ENCODE measurements around the gene TBC1D14.

TBC1D14 gene

DNA sequence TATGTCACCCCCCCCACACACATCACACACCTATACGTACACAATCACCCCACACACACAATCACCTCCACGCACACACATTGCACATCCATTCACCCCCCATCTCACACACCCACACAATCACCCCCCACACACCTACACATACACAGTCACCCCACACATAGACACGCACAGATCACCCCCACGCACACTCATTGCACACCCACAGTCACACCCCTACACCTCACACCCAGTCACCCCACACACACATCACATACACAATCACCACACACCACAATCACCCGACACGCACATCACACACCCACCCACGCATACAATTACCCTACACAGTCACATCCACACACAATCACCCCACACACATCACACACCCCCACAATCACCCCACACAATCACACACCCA, 117.7 kb downstream of the TBC1D14 start:
- no peak for DNase-seq

DNA sequence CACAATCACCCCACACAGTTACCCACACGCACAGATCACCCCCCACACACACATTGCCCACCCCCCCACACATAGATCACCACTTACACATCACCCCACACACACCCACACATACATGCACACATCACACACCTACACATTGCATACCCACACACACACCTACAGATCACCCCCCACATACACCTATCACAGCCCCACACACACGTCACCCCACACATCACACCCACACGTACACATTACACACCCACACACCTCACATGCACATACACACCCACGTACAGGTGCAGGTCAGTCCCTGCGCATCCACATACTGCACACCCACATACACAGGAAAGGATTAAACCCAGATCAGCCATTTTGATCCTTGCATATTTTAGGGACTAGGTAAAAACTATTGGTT, 118.3 kb downstream of the TBC1D14 start:
- DNase-seq, result no peak

DNA sequence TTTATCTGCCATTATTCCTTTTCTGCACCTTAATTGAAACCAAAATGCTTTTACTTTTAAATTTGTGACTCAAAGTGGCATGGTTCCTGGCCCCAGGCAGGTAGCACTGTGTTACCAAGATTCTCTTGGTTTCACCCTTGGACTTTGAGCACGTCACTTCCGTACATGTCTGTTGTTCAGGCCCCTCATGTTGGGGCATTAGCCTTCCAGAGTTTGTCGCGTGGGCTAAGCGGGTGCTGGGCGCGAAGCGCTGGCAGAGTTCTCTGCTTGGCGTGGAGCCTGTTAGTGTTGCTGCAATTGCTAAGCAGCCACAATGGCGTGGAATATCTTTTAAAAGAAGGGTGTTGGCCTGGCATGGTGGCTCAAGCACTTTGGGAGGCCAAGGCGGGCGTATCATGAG, 119.6 kb downstream of the TBC1D14 start:
- DNase-seq, result no peak

DNA sequence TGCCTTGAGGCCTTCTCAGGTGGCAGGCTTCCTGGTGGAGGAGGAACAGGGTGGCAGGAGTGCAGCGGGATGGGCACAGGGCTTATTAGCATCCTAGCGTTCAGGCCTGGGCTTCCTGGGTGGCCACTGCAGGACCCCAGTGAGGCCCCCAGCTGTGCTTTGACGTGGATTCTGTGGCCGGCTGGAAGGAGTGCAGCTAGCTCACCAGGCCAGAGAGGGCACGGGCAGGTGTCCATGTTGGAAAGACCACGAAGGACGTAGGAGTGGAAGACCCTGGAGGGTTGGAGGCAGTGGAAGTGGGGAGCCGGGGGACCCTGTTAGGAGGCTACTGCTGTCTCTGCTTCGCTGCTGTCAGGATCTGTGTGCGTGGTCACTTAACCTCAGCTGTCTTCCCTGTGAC, 120.3 kb downstream of the TBC1D14 start:
- DNase-seq, result no peak

DNA sequence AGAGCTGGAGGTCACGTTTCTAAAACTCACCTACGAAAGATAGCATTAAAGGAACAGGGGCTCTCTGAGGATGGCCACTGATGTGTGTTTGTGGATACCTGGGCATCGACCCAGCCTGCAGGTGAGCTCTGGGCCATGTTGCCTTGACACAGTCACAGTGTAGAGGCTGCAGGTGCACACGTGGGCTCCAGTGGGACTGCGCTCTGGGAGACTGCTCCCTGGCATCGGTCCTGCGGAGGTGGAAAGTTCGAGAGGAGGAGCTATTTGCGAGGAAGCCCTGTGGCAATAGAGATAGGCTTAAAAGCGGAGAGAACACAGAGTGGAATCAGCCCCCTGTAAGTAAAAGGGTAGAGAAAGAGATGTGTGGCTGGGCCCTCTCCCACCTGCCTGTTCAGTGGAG, 121.2 kb downstream of the TBC1D14 start:
- no peak for DNase-seq

DNA sequence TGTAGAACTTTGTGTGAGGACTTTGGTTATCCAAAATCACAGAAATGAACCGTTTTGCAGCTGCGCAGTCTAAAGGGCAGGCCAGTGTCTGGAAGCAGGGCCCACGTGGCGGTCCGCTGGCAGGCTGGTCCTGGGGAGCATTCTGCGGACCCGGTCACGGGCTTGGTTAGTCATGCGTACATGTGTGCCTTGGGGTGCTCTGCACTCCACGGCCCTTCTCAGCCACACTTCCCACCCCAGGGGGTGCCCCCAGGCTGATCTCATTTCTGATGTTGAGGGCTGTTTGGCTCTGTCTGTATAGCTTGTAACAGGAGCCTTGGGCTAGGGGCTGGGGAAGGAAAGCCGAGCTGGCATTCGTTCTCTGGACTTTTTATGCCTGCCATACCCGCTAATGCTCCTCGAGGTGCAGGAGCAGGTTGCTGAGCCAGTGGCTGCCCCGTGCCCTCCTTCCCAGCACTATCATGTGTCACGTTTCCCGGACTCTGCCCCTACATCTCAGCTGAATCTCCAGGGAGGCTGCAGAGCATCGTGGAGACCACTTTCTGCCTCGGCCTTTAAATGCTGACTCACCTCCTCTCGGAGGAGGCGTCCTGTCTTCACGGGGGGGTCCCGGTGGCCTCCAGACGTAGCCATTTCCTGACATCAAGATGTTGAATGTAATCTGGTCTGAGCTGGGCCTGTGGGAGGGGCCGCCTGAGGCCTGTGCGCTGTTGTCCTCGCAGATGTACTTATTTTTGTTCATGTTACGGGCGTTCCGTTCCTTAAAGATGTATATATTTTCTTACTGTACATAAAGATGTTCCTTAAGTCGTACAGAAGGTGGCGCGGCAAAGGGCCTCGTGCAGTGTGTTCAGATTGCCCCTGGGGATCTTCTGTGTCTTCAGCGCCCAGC, 122.2 kb downstream of the TBC1D14 start:
- DNase-seq, result no peak

DNA sequence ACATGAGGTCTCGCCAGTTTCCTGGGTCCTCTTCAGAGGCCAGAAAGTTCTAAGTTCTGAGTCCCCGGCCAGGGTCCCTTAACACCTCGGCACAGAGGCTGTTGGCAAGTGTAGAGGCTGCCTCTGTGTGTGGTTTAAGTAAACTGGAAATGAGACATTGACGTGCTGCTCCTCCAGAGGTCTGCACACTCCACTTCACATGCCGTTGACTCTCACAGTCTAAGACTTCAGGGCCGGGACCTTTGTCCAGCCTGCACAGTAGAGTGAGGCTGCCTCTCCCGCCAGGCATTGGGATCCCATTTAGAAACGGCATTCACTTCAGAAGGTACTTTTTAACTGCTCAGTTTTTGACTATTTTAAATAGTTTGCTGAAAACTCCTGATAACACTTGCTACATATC, 123.0 kb downstream of the TBC1D14 start:
- DNase-seq, result no peak

DNA sequence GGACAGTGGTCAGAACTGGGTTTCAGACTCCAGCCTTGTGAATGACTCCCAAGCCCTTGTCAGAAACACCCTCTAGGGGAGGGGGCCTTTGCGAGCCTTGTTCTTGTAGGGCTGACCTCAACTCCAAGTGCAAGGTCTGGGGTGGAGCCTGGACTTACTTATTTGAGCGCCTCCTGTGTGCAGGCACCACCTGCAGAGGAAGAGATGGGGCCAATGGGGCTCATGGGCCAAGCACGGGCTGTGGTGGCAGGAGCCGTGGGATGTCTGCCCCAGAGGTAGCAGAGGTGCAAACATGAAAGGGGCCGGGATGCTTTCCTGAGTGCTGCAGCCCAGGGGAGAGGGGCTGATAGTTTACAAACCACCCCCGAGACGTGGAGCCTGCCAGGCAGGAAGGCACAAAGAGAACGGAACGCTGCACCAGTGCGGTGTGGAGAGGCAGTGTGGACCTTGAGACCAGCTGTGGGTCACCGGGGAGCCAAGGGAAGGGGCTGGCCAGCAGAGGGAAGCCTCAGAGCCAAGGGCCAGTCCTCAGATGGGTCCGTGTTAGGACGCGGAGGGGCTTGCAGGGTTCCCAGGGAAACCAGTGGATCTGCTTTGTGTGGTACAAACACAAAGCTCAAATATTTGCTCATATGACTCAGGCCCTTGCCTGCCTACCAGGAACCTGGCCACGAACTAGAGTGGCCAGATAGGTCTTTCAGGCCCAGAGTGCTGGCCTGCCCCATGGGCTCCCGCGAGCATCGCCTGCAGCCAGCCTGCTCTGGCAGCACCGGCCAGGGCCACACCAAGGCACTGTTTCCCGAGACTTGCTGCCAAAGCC, 124.8 kb downstream of the TBC1D14 start:
- DNase-seq, result no peak

DNA sequence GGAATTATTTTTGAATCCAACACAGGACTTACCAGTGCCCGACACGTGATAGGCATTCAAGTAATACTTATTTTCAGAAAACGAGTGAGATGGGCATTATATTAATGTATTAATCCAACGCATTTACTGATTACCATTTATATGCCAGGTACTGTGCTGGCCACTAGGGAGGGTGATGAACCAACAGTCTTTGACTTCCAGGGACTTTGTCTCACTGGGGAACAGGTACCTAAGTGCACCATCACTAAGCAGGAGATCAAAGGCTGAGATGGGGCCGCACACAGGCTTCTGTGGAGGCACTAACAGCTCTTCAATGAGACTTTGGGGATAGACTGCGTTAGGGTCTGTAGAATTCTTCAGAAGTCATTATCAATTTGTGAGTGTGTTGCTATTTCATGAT, 127.8 kb downstream of the TBC1D14 start:
- no peak for DNase-seq

DNA sequence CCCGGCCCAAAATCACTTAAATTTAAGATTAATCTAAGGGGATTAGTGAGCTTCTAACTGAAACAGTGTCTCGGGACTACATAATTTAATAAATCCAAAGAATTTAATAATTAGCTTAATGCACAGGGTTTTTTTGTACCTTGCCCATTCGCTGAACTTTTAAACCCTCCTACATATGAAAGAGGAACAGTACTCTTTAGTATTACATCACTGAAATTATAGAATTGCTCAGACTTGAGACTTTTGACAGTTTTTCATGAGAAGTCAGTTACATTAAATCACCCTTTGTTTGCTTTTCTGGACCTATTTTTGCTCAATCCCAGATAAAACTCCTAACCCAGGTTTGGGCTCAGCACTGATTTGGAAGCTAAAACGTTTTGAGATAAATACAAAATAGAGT, 131.1 kb downstream of the TBC1D14 start:
- DNase-seq, result no peak

DNA sequence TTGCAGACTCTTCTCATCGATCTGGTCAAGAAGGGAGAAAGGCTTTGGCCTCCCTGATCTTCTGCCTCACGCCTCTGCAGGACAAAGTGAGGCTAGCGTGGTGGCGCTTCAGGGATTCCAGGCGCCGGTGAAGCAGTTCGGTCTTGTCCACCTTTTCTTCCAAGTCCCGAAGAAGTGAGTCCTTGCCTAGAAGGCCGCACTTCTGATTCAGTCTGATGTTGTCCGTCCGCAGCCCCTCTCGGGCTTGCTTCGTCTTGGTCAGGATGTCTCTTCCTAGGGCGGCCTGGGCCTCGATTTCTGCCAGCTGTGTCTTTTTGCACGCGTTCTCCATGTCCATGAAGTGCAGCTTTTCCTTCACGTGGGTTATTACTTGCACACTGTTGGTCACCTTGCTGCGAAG, 131.6 kb downstream of the TBC1D14 start:
- DNase-seq, result no peak

DNA sequence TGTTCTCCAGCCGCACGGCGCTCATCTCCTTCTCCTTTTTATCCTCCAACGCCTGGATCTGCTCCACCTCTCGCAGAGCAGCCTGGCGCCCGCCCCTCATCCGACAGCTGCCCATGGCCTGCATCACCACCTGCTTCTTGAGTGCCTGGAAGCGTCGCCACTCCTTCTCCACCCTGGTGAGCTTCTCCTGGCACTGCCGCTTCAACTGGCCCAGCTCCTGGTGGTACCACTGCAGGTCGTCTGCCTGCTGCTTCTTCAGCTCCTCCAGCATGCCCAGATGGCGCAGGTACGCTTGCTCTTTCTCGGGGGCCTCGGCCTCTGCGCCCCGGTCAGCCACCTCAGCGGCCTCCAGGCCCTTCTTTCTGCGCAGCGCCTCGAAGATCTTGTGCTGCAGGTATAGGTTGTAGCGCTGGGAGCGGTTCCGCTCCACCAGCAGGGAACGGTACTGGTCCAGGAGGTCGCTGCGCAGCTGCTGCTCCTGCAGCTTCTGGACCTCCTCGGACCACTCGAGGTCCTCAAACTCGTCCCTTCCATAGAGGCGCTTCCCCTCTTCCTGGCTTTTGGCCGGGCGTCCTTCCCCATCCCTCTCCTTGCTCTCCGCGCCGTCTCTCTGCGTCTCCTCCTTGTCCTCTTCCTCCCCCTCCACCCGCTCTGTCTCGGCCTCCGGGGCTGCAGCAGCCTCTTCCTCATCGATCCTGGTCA, 132.3 kb downstream of the TBC1D14 start:
- DNase-seq, result no peak

DNA sequence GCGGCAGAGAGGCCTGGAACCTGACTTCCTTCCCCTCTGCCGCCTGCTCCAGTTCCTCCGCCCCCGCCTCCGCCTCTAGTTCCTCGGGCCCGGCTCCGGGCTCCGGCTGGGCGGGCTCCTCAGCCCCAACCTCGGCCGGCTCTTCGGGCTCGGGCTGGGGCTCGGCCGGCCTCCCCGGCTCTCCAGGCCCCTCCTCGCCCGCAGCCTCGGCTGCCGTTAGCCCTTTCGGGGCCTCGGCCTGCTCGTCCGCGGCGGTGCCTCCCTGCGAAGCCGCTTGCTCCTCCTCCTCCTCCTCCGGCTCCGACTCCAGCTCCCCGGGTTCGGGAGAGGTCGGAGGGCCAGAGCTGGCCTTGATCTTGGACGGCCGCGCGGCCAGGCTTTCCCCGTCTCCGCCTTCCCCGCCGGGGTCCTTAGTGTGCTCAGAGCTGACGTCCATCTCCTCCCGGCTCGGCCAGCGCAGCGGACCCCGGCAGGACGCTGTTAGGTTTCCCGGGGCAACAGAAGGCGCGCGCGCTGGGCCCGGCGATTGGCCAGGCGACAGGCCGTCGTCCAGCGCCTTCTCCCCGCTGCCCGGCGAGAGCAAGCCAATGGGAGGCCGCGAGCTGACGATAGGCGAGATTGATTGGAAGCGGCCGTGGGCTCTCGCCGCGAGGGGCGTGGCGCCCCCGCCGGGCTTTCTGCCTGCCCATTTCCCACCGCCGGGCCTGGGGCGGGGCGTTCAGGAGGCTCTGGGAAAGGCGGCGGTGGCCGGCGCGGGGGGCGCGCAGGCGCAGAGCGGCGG, 133.1 kb downstream of the TBC1D14 start:
- peak; percentile 97 for DNase-seq

DNA sequence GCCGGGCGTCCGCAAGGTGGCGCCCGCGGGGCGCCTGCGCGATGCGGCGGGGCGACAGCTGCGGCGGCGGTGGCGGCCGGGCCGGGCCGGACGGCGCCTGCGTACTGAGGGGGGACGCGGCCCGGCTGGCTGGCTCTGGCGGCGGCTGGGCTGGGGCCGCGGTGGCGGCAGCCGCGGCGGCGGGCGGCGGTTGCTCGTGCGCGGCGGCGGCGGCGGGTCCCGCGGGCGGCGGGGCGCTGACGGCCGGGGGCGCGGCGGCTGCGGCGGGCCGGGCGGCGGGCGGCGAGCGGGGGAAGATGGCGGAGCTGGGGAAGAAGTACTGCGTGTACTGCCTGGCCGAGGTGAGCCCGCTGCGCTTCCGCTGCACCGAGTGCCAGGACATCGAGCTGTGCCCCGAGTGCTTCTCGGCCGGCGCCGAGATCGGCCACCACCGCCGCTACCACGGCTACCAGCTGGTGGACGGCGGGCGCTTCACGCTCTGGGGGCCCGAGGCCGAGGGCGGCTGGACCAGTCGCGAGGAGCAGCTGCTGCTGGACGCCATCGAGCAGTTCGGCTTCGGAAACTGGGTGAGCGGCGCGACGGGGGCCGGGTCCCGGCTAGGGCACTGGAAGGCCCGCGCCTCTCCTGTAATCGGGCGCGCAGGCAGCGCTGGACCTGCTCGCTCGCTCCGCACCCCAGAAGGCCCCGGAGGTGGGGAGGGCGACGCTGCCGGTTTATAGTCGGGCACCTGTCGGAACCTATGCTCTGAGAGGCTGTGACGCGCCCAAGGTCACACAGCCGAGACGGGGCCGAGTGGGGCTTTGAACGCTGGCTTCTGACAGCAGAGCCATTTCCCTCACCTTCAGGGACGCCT, 133.9 kb downstream of the TBC1D14 start, which contains the start of gene TADA2B:
TADA2B (plus strand) TSS at position 89 of the 853 bp plus-strand sequence; CDS start at position 297, 208 bp downstream.
- DNase-seq, result peak; percentile 84

DNA sequence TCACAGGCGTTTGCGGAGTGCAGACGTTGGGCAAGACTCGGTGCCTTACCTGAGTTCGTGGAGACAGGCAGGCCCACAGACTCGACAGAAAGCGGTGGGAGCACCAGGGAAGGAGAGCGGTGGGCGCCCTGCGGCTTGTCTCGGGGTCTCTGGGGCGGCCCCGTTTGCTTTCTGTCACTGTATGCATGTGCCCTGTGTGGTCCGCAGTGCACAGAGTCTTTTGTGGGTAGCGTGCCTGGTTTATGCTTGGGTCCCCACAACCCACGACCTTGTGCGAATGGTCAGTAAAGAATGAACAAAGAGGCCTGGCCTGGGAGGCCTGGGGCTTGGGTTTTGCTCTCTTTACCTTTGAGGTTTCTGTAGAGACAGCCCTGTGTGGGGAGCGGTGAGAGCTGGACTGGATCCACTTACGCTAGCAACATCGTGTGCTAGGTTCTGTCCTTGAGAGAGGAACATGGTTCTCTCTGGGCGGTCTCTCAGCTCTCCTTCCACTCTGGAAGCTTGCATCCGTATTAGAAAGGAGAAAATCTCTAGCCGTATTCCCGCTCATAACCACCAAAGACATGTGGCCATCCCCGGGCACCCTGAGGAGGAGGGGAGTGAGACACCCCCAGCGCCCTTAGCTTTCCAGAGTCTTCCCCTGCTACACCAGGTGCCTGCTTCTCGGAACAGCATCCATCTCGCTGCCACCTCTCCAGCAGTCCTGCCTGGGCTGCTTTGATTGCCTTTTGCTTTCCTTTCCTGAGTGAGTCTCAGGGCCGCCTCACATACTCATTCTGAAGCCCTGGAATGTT, 134.7 kb downstream of the TBC1D14 start:
- no peak for DNase-seq

DNA sequence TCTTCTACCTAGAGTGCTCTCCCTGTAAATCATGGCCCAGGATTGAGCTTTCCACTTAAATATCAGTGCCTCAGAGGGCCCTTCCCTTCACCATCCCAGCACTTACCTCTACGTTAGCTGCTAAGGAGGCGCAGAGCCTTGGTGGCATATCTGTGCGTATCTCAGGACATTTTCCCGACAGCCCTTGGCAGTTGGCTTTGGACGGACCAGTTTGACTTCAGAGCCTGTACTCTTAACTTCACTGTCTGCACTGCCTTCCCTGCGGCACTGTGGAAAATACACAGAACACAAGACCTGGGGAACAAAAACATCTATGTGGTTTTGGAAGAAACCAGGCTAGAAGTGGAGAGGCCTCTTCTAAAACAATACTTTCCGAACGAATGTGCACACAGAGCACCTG, 135.9 kb downstream of the TBC1D14 start:
- no peak for DNase-seq

DNA sequence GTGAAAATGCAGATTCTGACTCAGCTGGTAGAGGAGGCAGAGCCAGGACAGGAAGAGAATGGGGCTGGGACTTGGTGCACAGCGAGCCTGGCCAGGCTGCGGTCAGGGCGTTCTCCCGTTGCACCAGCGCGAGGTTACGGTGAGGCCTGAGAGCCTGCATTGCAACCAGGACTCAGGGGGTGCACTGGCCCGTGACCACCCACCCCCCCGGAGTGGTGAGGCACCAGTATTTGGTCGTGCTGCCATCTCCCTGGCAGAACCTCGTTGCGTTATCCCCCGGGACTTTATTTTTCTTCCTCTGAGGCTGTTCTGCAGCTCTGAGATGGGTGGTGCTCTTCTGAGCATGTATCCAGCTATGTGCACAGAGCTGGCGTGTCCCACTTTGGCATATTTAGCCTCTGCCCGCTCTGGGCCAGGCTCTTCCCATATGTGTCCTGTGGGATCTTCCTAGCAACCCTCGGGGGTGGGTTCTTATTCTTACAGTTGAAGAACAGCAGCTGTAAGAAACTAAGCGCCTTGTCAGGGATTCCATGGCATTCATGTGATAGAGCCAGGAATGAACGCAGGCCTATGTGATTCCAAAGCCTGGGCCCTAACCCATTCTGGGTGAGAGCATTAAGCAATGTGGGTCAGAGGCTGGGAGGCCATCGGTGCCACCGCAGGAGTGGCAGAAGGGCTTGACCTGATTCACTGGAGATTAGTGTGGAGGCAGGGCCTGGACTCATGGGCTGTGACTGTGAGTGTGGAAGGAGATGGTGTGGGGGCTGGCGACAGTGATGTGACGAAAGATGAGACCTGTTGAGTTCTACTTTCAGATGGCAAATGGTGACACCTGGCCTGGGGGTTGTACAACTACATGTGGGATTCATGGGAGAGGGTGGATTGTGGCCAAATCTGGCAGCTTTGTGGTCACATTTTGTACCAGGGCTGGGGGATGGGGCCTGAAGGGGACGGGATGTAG, 136.6 kb downstream of the TBC1D14 start:
- no peak for DNase-seq

DNA sequence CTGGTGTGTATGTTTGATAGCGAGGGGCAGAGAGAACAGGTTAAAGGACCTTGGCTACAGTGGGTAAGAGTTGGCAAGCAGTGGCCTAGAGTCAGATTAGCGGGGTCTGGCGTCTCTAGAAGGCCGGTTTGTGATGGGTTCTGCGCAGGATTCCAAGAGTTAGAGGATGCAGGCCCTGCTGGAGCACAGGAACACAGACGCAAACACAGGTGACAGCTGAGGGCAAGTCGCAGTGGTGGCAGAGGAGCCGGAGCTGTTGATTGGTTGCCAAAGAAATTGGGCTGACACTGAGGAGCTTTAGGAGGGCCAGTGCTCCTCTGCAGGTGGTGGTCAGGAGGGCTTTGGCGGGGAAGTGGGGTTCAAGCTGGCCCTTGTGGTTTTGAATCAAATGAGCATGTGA, 137.3 kb downstream of the TBC1D14 start:
- DNase-seq, result no peak

DNA sequence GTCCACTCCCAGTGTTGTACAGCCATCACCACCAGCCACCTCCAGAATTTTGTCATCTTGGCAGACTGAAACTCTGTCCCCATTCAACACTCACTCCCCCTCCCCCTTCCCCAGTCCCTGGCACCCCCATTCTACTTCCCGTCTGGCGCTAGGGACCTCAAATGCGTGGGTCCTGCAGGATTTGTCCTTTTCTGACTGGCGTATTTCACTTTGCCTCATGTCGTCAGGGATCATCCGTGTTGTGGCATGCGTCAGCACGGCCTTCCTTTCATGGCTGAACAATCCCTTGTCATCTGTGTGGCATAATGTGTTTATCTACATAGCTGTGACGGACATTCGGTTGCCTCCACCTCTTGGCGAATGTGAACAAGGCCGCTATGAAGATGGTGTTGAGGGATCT, 139.0 kb downstream of the TBC1D14 start:
- DNase-seq, result no peak
